ENCODE data around the gene PTGFRN.
"Not testable (repeated sequence)": the region's sequence is repeated elsewhere in the genome, so short reads cannot be mapped to it uniquely, and the experiment has no call there.

DNA sequence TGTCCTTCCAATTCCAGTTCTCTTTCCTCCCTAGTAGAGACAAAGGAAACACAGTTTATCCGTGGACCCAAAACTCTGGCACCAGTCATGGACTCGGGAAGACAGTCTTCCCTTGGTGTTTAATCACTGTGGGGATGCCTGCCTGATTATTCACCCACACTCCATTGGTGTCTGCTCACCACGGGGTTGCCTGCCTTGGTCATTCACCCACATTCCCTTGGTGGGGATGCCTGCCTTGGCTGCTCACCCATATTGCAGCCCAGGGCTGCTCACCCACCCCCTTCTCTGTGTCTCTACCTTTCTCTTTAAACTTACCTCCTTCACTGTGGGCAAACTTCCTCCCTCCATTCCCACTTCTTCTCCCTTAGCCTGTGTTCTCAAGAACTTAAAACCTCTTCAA is 46.7 kb upstream of the PTGFRN start:
- TF ChIP-seq POLR2AphosphoS5 (IDR thresholded peaks at IDR 0.05; ENCODE audit: borderline replicate concordance, low read depth, low read length); EZH2 (IDR thresholded peaks at IDR 0.05): not testable (repeated sequence)

All from SK-N-MC (cell line).